GM10248 (cell line): ENCODE measurements around the gene RPP25L.

ENCODE experiments used
- CTCF ChIA-PET: fragments of 300-600 bp; sonication (Branson Sonifier 250); formaldehyde crosslinking; extraction: SDS; loops from one replicate; lab custom pipeline; 2021; ENCODE audit warnings: antibody characterized with exemption; lab: Yijun Ruan, JAX
- POLR2A ChIA-PET: fragments of 350-650 bp; sonication (Branson Sonifier 250); formaldehyde crosslinking; extraction: SDS; loops from one replicate; lab custom pipeline; 2020; ENCODE audit warnings: antibody characterized with exemption; lab: Yijun Ruan, JAX
- DNase-seq: peaks from one replicate; pipeline ENCODE4 v3.0.0; 2012; ENCODE audit errors: extremely low spot score
- CTCF ChIP-seq: IDR thresholded peaks from 2 replicates; pipeline ENCODE4 v1.5.1; 2012; ENCODE audit warnings: mild to moderate bottlenecking, low read depth; ENCODE audit errors: extremely low read depth, missing control alignments, control extremely low read depth

The RPP25L gene

GRCh38 chr9:34564617-34565016 lies 47.3 kb downstream of the RPP25L start:
- ChIA-PET CTCF (interaction anchor here (1.1 to 2.1 kb wide), 4 partner anchors 17 to 39 kb away, joined by 3 to 5 read pairs (median 4); no protein-coding TSS in a partner anchor), POLR2A (no interaction called here)
- DNase-seq = no peak
- no peak for TF ChIP-seq CTCF

GRCh38 chr9:34563262-34563661 lies 48.6 kb downstream of the RPP25L start:
- no peak for DNase-seq
- TF ChIP-seq CTCF = no peak
- ChIA-PET POLR2A (no interaction called here), CTCF (interaction anchor here (2.0 to 2.9 kb wide), 3 partner anchors 8 to 41 kb away, joined by 5 to 8 read pairs (median 5); no protein-coding TSS in a partner anchor)

GRCh38 chr9:34562135-34562745 lies 49.7 kb downstream of the RPP25L start:
- ChIA-PET POLR2A (no interaction called here), CTCF (interaction anchor here (0.7 to 2.9 kb wide), 5 partner anchors 9 to 72 kb away, joined by 3 to 8 read pairs (median 3); no protein-coding TSS in a partner anchor)
- TF ChIP-seq CTCF = peak; percentile 40
- DNase-seq = no peak

GRCh38 chr9:34560599-34561214 lies 51.2 kb downstream of the RPP25L start:
- POLR2A ChIA-PET = no interaction called here

More at GRCh38 chr9:34560599-34561214, 51.2 kb downstream of the RPP25L start:
- no peak for DNase-seq
- CTCF ChIA-PET = interaction anchor here (1.3 to 2.9 kb wide), 2 partner anchors 10 to 11 kb away, joined by 3 to 8 read pairs; no protein-coding TSS in a partner anchor
- TF ChIP-seq CTCF = no peak
